ENCODE results near the gene DCUN1D2.

GRCh38 chr13:113489171-113489548 is 1.4 kb downstream of the DCUN1D2 start:
- TF ChIP-seq USF2 (IDR thresholded peaks at IDR 0.05; ENCODE audit: borderline replicate concordance, low read depth, low read length): no peak
- no peak for TF ChIP-seq ZZZ3 (IDR thresholded peaks at IDR 0.05; ENCODE audit: control insufficient read depth, insufficient read length, low read depth)
- no peak for TF ChIP-seq ZSCAN29 (IDR thresholded peaks at IDR 0.05)
- no peak for TF ChIP-seq ATF3 (IDR thresholded peaks at IDR 0.05; ENCODE audit: borderline replicate concordance, extremely low read depth, low read depth, low read length)
- TF ChIP-seq CTCF (IDR thresholded peaks at IDR 0.05 in 2 of 3, conservative IDR thresholded peaks at IDR 0.05 in 1 of 3; ENCODE audit: control insufficient read depth in 2 of 3, extremely low read depth in 1 of 3, insufficient read depth in 1 of 3, low read depth in 3 of 3, low read length in 3 of 3): no peak
- no peak for TF ChIP-seq CEBPB (IDR thresholded peaks at IDR 0.05; ENCODE audit: borderline replicate concordance in 1 of 2, low read depth in 2 of 2, low read length in 2 of 2)
